GM18519 (cell line): ENCODE results near the gene MYO10.

Source experiments
- ATAC-seq: cut with Tn5 transposase; IDR thresholded peaks from one replicate; pipeline ENCODE4 v1.9.1; 2021; ENCODE audit warnings: mild to moderate bottlenecking, moderate library complexity; ENCODE audit not compliant: unreplicated experiment, low FRiP score

Gene MYO10

DNA sequence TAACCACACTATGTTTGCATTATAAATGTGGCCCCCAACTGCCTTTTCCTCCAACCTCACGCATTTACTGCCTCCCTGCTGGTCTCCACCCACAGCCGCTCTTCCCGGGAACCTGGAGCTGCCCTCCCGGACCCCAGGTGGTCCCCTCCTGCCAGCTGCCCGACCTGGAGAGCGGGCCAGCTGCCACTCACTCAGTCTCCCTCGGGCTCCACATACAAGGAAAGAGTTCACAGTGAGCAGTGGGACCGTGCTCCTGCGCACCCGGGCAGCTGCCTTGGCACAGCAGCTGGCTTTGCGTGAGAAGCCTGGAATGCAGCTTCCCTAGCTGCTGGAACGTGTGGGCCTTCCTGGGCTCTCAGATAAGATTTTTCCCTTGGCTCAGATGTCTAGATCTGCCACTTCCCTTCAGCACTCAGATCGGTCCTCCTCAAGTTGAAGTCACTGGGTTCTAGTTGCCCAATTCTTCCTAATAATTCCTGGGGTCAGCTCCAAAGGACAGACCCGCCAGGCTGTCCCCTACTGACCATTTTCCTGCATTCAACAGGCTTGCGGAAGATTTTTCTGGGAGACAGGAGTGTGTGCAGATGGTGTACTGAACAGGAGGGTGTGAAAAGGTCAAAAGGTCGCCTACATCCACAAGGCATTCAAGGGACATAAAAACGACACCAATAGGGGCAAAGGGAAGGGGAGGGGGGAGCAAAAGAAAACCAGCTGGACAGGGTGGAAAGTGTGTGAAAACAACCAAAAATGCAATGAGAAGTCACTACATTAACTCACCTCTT is 69.1 kb downstream of the MYO10 start:
- no peak for ATAC-seq

DNA sequence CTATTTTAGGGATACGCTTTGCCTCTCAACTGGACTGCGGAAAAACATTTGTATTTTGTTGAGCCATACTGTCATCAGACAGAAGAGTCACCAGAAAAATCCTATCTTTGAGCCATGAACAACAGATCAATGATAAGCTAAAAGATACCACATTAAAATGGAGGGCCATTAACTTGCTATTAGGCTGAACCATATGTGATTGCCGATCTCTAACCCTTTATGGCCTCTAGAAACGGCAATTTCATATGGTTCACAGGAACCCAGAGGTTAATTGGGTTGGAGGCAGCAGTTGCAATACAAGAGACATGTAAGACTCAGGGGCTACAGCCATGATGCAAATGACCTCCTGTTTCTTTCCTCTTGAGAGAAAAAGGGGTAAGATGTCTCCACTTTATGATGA is 69.8 kb downstream of the MYO10 start:
- no peak for ATAC-seq

DNA sequence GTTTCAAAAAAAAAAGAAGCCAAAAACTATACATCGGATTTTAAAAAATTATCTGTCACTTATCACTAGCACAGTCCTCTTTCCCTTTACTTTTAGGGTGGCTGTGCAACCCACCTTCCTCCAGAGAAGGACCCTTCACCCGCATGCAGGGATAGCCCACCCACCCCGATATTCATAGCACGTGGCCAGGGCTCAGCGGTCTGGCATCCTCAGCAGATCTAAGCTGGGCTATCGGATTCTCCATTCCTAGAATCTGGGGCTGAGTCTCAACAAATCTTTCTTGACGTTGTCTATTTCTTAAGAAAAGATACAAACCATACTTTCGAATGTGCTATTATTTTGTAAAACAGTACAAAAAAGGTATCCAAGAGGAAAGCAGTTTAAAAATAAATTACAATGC is 70.9 kb downstream of the MYO10 start:
- ATAC-seq, result no peak

DNA sequence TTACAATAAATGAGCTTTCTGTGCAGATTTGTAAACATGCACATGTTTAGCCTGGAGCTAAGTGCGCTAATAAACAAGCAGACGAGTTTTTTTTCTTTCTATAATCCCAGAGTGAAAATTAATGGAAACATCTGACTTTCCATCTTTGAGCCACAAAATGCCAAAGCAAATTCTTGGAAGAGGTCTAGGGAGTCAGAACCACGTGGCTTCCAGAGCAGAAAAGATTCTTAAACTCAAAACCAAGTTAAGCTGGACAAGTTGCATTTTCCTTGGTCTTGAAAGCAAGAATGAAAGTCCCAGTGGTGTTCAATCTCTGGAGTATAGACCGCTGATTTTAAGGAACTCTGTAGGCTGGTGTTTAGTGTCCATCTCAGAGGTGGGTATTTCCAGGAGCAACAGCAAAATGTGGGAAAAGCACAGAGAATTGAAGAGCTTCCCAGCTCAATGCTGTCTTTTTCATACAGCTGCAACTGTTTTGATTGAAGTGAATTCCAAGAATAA is 71.4 kb downstream of the MYO10 start:
- ATAC-seq, result no peak

DNA sequence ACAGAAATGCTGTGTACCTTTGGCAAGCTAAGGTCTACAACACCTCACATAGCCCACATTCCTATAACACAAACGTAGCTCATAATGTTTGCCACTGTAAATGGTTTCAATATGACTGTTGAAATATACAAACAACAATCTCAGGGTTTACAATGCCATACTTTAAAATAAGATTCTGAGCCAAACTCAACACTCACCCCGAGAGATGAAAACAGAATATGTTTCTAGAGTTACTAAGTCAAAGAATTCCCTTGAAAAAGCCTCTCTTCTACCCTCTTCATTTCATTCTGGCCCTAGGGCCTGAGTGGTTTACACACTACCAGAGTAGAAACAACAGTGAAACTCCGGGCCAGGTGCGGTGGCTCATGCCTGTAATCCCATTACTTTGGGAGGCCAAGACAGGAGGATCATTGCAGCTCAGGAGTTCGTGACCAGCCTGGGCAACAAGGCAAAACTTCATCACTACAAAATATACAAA is 72.6 kb downstream of the MYO10 start:
- no peak for ATAC-seq

DNA sequence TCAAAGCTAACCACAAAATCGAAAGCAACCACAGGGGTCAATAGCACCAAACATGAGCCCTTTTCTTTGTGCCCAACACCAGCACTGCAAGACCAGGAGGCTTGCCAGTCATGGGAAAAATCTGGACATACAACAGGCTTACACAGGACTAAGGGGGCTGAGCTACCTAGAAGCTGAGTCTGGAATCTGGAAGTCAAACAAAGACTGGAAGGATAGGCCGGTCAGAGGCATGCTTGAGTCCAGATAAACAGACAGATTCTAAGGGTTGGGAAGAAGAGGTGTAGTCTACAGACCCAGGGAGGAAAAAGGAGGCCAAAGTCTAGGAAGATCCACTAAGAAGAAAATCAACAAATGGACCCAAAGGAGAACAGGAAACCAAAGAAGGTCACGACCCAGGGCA is 73.3 kb downstream of the MYO10 start:
- ATAC-seq, result no peak

DNA sequence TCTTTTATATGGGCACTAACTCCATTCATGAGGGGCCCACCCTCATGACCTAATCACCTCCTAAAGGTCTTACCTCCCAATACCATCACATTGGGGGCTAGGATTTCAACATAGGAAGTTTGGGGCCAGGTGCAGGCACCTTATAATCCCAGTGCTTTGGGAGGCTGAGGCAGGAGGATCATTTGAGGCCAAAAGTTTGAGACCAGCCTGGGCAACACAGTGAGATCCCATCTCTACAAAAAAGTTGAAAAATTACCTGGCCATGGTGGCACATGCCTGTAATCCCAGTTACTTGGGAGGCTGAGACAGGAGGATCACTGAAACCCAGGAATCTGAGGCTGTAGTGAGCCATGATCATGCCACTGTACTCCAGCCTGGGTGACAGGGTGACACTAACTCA is 76.7 kb downstream of the MYO10 start:
- no peak for ATAC-seq

DNA sequence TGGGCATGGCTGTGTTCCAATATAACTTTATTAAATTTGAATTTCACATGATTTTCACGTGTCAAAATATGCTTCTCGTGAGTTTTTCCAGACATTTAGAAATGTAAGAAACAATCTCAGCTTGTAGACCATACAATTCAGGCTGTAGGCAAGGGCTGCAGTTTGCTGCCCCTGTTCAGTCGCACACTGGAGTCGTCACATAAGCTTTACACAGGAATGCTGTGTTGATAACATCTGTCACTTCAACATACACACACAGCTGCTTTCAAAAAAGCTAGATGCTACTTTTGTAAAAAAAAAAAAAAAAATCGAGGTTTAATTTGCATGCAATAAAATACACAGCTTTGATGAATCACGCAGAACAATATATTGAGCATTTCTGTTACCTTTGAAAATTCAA is 77.9 kb downstream of the MYO10 start:
- no peak for ATAC-seq

DNA sequence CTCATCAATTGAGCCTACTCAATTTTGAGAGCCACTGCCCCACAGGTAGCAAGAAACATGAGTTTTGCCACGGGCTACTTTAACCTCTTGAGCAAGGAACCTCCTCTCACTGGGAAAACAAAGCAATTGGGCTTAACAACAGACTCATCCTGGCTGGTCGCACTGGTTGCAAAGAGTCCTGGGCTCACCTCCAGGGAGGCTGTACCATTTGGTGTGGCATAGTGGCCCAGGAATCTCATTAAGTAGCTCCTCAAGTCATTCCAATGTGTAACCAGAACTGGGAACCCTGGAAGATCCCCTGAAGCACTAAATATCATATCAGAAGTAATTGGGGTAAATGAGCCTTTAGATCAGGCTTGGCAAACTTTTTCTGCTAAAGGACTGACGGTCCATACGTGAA is 78.5 kb downstream of the MYO10 start:
- no peak for ATAC-seq

DNA sequence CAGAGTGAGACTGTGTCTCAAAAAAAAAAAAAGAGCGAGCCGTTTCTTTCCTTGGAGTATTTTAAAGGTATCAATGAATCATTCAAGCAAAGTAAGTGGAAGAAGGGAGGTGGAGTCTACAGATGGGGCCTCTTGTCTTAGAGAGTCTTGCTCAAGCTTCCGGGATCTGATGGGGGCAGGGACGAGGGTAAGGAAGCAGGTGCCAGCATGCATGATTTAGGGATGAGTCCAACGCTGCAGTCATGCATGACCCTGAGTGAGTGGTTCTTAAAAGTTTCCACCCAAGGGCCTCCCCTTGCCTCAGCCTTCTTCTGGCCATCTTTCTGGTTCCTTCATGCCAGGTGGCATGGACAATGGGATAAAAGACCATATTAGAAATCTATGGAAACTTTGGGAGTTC is 79.6 kb downstream of the MYO10 start:
- ATAC-seq, result no peak

DNA sequence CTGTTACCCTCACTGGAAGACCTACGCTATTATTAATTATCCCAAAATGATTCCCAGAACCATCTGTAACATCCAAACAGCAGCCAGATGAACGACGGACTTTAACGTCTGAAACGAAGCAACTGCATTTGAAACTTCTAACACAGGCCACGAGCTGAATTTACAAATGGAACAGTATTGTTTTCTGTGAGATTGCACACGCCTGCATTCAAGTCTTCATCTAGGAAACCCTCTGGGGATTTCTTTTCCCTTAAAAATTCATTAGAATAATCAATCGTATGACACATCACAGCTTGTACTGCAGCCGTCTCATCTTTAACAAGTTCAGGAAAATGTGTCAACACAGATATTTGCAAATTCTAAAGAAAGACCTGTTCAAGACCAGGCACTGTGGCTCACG is 80.2 kb downstream of the MYO10 start:
- ATAC-seq, result no peak

DNA sequence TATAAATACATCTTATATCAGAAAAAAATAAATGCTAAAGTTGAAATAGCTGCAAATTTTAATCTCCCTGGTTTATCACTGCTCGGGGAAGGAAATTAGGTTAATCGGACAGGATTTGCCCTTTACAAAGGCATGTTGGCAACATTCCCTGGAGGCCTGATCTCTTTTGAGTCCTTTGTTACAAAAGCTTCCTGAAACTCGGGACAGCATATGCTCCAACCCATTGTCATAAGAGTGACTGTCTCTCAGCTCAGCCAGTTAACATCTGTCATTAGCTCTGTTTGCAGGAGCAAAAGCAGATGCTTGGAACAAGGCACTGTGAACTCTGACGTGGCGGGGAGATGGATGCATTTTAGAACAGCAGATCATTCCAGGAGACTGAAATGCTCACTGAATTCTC is 80.6 kb downstream of the MYO10 start:
- no peak for ATAC-seq

DNA sequence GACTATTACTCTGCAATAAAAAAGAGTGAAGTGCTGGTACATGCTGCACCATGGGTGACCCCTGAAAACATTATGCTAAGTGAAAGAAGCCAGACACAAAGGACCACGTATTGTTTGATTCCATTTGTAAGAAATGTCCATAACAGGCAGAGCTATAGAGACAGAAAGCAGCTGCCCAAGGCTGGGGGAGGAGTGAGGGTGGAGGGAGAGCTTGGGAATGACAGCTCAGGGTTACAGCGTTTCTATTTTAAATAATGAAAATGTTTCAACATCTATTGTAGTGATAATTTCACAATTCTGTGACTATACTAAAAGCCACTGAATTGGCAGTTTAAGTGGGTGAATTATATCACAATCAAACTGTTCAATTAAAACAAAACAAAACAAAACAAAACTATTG is 81.7 kb downstream of the MYO10 start:
- no peak for ATAC-seq

DNA sequence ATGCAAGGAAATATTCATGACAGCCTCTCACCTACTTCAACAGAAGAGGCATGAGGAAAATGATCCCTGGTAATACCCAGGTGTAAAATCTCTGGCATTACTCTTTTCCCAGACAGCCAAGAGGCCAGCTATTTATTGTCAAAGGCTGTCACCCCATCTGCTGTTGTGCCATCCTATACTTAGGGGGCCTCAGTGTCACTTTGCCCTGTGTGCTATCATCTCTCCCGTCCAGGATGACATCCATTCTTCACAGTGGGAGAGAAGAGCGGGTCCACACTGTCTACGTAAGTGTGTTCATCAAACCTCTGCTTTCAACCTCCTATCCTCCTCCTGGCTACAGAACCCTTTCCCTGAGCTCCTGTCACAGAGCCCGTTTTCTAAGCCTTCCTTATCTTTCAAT is 82.6 kb downstream of the MYO10 start:
- ATAC-seq, result no peak

DNA sequence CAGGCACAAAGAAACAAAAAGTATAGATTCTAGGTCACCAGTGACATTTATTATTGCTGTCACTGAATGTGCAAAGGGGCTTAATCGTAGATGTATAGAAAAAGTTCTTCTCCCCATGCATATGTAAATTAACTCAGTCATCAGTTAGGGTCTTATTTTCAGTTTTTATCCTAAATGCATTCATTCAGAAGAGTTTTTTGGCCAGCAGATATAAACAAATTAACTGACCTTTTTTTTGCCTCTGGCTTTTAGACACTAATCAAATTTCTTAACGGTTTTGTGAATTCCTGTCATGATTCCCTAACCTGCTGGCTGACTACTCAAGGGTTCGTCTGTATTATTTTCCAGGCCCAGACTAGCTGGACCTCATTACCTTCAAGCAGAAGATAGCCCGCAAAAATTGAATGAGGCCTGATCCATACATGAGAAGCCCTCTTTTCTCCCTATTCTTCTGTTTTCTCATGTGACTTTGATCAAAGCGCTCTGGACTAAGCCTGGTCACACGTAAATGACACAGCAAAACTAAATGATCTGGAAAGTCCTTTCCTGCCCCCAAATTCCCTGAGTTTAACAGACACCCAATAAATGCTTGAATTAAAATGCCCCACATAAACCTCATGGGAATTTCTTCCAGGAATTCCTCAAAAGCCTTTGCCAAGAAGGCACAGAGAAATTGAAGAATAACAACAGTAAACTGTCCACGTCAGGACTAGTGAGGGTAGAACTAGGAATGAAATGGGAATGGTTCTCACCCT is 83.7 kb downstream of the MYO10 start:
- no peak for ATAC-seq

DNA sequence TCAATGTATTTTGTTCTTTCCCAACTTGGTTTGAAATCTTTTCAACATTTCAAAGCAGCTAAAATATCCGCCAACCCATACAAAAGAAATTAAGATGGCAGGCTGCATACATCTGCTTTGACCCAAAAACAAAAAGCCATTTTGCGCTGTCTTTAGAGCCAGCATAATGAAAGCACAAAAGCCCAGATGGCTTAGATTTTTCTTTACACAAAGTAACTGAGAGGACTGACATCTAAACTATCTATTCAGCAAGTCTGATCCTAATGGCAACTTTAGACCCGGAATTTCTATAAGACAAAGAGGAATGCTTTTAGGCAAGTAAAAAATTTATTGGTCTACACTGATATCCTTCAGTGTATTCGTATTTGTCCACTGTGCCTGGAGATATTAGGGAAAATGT is 86.3 kb downstream of the MYO10 start:
- no peak for ATAC-seq

DNA sequence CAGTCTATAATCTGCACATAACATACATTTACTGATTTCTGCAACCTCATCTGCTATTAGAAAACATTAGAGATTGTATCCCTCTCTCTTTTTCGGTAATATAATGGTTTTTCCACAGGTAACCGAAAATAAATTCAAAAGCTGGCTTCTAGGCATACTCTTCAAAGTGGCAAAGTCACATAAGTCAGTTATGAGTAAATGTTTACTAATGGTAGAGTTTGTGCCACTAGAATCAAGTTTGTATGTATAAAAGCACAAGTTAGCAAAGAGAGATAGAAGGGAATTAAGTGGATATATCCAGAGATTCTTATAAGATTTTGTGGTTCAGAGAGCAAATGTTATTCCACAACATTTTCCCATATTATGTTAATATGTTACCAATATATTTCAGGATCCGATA is 86.9 kb downstream of the MYO10 start:
- ATAC-seq, result no peak

DNA sequence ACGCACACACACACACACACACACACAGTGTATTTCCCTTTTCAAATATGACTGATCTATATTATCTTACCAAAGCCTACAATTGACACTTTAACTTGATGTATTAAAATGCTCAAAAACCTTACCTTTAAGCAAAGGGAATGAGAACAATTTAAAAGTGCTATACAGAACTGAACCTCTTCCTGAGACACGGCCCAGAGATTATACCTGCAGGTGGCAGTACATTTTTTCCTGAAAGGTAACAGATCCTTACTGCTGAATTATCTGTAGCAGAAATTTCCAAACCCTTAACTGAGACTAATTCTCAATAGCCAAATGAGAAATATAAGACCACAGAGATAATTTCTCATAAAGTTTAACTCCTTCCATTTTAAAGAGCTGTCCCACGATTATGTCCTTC is 91.1 kb downstream of the MYO10 start:
- no peak for ATAC-seq

DNA sequence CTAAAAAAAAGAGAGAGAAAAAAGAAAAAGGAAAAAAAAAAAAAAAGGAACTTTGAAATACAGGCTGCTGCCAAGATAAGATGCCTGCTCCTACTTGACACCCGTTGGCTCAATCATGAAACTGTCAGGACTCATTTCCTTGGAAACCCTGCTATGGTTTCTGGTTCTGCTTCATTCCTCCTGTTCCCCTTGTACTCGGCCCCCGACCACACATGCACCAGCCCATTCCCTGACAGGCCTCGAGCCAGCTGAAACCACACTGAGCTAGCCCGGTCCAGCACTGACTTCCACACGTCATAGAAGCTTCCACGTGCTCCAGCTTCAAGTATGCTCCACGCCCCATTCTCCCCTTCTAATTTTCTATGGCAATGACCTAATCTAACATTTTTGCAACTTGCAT is 93.2 kb downstream of the MYO10 start:
- ATAC-seq, result no peak

DNA sequence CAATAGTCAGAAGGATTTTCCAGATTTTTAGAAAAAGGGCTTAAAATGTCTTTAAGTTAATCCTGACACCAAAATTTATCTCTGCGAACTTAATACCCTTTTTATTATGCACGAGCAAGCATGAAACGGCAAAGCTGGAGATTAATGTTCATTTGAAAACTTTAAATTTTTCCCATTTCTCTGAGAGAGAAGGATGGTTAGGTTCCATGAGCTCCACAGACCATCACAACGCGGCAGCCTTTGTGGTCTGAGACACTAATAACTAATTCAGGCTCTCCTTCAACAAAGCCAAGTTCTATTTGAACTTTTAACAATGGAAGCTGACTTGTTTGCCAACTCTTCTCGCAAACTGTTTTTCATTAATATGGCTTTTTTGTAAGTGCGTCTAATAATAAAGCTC is 94.7 kb downstream of the MYO10 start:
- ATAC-seq, result no peak

DNA sequence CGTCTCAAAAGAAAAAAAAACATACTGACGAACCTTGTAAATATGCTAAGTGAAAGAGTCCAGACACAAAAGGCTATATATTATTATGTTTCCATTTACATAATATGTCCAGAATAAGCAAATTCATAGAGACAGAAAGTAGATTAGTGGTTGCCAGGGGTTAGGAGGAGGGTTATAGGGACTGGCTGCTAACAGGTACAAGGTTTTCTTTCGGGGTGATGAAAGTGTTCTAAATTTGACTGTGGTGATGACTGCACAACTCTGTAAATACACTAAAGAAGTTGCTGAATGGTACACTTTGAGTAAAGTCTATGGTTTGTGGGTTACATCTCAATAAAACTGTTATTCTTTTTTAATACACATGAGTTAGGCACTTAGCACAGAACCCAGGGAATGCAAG is 98.8 kb downstream of the MYO10 start:
- ATAC-seq, result no peak

DNA sequence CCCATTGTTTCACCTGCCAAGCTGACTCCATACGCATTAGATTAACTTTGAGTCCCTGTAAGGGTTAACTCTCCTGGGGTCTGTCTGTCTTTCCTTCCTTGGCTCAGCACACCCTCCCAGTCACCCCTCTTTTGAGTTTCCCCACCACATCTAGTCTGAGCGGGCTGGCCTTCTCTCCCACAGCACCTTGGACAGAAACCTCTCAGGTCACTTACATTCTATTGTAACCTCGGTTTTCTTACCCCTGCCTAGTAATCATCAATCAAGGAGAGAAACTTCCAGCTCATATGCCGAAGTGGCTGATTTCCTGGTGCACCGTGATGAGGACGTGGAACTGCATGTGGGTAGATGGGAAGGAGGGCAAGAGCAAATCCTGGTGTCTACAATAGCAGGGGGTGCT is 102.1 kb downstream of the MYO10 start:
- no peak for ATAC-seq
